ENCODE measurements around the gene TNFRSF4.

Gene TNFRSF4

GRCh38 chr1:1165900-1166421, 48.0 kb downstream of the TNFRSF4 start:
- TF ChIP-seq, protein P1, sequence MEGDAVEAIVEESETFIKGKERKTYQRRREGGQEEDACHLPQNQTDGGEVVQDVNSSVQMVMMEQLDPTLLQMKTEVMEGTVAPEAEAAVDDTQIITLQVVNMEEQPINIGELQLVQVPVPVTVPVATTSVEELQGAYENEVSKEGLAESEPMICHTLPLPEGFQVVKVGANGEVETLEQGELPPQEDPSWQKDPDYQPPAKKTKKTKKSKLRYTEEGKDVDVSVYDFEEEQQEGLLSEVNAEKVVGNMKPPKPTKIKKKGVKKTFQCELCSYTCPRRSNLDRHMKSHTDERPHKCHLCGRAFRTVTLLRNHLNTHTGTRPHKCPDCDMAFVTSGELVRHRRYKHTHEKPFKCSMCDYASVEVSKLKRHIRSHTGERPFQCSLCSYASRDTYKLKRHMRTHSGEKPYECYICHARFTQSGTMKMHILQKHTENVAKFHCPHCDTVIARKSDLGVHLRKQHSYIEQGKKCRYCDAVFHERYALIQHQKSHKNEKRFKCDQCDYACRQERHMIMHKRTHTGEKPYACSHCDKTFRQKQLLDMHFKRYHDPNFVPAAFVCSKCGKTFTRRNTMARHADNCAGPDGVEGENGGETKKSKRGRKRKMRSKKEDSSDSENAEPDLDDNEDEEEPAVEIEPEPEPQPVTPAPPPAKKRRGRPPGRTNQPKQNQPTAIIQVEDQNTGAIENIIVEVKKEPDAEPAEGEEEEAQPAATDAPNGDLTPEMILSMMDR (IDR thresholded peaks at IDR 0.05; ENCODE audit: low read depth, low read length) = no peak
- H3K4me1 ChIP-seq = no peaks in the 10 kb centered on the region
- no peak for DNase-seq

GRCh38 chr1:1165485-1165884, 48.5 kb downstream of the TNFRSF4 start:
- DNase-seq = no peak

More at GRCh38 chr1:1165900-1166421, 48.0 kb downstream of the TNFRSF4 start:
- Histone ChIP-seq H3K27me3 (peaks cover 19% of the 10 kb centered on the region), H3K4me3 (ENCODE audit: low read depth, low read length) (no peak overlapping the region), H3K36me3 (no peaks in the 10 kb centered on the region), H3K9me3 (no peaks in the 10 kb centered on the region)

GRCh38 chr1:1164701-1165451, 49.1 kb downstream of the TNFRSF4 start:
- no peak for DNase-seq
- no peaks in the 10 kb centered on the region for H3K9me3 ChIP-seq
- no peaks in the 10 kb centered on the region for H3K4me1 ChIP-seq

More at GRCh38 chr1:1165485-1165884, 48.5 kb downstream of the TNFRSF4 start:
- Histone ChIP-seq H3K27me3 (peaks cover 15% of the 10 kb centered on the region), H3K4me3 (ENCODE audit: low read depth, low read length) (no peak overlapping the region), H3K9me3 (no peaks in the 10 kb centered on the region), H3K4me1 (no peaks in the 10 kb centered on the region), H3K36me3 (no peaks in the 10 kb centered on the region)
- TF ChIP-seq, protein P1 (IDR thresholded peaks at IDR 0.05; ENCODE audit: low read depth, low read length) = no peak

DNA sequence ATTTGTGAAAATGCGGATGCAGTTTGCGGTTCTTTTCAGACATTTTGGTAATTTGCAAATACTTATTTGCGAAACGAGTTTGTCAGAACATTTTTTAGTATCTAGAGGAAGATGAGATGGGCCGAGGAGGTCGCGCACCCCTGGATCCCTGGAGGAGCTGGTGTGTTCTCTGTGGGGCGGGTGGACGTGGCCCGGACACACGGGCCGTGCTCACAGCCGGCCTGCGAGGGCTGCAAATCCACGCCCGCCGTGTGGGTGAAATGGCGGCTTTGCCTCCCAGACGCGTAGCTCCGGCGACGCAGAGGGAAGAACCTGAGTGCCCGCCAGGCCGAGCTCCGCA, 49.6 kb downstream of the TNFRSF4 start:
- DNase-seq = no peak
- Histone ChIP-seq H3K4me1 (no peaks in the 10 kb centered on the region), H3K4me3 (ENCODE audit: low read depth, low read length) (no peak overlapping the region), H3K36me3 (no peaks in the 10 kb centered on the region), H3K27me3 (peaks cover 5% of the 10 kb centered on the region; the same call in 1 of the 2 replicates), H3K9me3 (no peaks in the 10 kb centered on the region)
- TF ChIP-seq, protein P1 (IDR thresholded peaks at IDR 0.05; ENCODE audit: low read depth, low read length) = no peak

More at GRCh38 chr1:1164701-1165451, 49.1 kb downstream of the TNFRSF4 start:
- H3K36me3 ChIP-seq = no peaks in the 10 kb centered on the region
- H3K4me3 ChIP-seq (ENCODE audit: low read depth, low read length) = no peak overlapping the region
- peaks cover 10% of the 10 kb centered on the region for H3K27me3 ChIP-seq
- TF ChIP-seq, protein P1 (IDR thresholded peaks at IDR 0.05; ENCODE audit: low read depth, low read length) = no peak

- no peak for DNase-seq
- TF ChIP-seq, protein P1 (IDR thresholded peaks at IDR 0.05; ENCODE audit: low read depth, low read length) = no peak
- Histone ChIP-seq H3K36me3 (no peaks in the 10 kb centered on the region), H3K4me1 (0 out of 2 replicates have a peak, but pooled peaks cover under 1% of the 10 kb centered on the region), H3K27me3 (peaks cover 4% of the 10 kb centered on the region; the same call in 1 of the 2 replicates), H3K4me3 (ENCODE audit: low read depth, low read length) (no peak overlapping the region), H3K9me3 (no peaks in the 10 kb centered on the region)
Measured at GRCh38 chr1:1163538-1164070, 50.3 kb downstream of the TNFRSF4 start.
